ENCODE data around the gene CARD6.

- TF ChIP-seq HOXA7 (CRISPR knock-in tag; IDR thresholded peaks at IDR 0.05) = no peak
- TF ChIP-seq, protein P1, sequence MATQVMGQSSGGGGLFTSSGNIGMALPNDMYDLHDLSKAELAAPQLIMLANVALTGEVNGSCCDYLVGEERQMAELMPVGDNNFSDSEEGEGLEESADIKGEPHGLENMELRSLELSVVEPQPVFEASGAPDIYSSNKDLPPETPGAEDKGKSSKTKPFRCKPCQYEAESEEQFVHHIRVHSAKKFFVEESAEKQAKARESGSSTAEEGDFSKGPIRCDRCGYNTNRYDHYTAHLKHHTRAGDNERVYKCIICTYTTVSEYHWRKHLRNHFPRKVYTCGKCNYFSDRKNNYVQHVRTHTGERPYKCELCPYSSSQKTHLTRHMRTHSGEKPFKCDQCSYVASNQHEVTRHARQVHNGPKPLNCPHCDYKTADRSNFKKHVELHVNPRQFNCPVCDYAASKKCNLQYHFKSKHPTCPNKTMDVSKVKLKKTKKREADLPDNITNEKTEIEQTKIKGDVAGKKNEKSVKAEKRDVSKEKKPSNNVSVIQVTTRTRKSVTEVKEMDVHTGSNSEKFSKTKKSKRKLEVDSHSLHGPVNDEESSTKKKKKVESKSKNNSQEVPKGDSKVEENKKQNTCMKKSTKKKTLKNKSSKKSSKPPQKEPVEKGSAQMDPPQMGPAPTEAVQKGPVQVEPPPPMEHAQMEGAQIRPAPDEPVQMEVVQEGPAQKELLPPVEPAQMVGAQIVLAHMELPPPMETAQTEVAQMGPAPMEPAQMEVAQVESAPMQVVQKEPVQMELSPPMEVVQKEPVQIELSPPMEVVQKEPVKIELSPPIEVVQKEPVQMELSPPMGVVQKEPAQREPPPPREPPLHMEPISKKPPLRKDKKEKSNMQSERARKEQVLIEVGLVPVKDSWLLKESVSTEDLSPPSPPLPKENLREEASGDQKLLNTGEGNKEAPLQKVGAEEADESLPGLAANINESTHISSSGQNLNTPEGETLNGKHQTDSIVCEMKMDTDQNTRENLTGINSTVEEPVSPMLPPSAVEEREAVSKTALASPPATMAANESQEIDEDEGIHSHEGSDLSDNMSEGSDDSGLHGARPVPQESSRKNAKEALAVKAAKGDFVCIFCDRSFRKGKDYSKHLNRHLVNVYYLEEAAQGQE (IDR thresholded peaks at IDR 0.05) = no peak
- TF ChIP-seq, protein P2, sequence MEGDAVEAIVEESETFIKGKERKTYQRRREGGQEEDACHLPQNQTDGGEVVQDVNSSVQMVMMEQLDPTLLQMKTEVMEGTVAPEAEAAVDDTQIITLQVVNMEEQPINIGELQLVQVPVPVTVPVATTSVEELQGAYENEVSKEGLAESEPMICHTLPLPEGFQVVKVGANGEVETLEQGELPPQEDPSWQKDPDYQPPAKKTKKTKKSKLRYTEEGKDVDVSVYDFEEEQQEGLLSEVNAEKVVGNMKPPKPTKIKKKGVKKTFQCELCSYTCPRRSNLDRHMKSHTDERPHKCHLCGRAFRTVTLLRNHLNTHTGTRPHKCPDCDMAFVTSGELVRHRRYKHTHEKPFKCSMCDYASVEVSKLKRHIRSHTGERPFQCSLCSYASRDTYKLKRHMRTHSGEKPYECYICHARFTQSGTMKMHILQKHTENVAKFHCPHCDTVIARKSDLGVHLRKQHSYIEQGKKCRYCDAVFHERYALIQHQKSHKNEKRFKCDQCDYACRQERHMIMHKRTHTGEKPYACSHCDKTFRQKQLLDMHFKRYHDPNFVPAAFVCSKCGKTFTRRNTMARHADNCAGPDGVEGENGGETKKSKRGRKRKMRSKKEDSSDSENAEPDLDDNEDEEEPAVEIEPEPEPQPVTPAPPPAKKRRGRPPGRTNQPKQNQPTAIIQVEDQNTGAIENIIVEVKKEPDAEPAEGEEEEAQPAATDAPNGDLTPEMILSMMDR (IDR thresholded peaks at IDR 0.05) = no peak
- no peak for TF ChIP-seq RFX5 (IDR thresholded peaks at IDR 0.05)
- TF ChIP-seq EP300 (IDR thresholded peaks at IDR 0.05) = no peak
Observed at GRCh38 chr5:40841068-40841805, at the start of gene CARD6.

All from A549 (cell line).